ENCODE data around the gene PRKD3.
"Not testable (repeated sequence)": the region's sequence is repeated elsewhere in the genome, so short reads cannot be mapped to it uniquely, and the experiment has no call there.

Gene PRKD3

DNA sequence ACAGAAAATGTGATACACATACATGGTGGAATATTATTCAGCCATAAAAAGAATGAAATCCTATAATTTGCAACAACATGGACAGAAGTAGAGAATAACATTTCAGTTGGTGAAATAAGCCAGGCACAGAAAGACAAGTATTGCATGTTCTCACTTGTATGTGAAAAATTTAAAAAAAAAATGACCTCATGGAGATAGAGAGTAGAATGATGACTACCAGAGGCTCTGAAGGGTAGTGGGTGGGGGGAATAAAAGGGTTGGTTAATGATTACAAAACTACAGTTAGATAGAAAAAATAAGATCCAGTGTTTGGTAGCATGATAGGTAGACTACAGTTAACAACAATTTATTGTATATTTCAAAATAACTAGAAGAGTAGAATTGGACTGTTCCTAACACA is 24.5 kb downstream of the PRKD3 start:
- H3K27me3 ChIP-seq (ENCODE audit: insufficient read depth, low read length, poor library complexity) = no peaks in the 10 kb centered on the region
- no peak for DNase-seq
- peaks cover 97% of the 10 kb centered on the region for H3K79me2 ChIP-seq (ENCODE audit: insufficient read depth, low read length)
- no peak overlapping the region for H3K27ac ChIP-seq (ENCODE audit: low read length)
- H4K20me1 ChIP-seq (ENCODE audit: insufficient read depth, low read length) = peaks cover 38% of the 10 kb centered on the region
- H3K4me2 ChIP-seq (ENCODE audit: insufficient read depth, low read length) = no peak overlapping the region
- H3K36me3 ChIP-seq (ENCODE audit: insufficient read depth, low read length) = peaks cover 10% of the 10 kb centered on the region; the same call in 1 of the 2 replicates
- no peak overlapping the region for H3K9ac ChIP-seq (ENCODE audit: low read depth, low read length)
- no peak for ATAC-seq (ENCODE audit: insufficient read depth, low read depth)
- no peak overlapping the region for H2AFZ ChIP-seq (ENCODE audit: low read depth, low read length)
- TF ChIP-seq, protein P1, sequence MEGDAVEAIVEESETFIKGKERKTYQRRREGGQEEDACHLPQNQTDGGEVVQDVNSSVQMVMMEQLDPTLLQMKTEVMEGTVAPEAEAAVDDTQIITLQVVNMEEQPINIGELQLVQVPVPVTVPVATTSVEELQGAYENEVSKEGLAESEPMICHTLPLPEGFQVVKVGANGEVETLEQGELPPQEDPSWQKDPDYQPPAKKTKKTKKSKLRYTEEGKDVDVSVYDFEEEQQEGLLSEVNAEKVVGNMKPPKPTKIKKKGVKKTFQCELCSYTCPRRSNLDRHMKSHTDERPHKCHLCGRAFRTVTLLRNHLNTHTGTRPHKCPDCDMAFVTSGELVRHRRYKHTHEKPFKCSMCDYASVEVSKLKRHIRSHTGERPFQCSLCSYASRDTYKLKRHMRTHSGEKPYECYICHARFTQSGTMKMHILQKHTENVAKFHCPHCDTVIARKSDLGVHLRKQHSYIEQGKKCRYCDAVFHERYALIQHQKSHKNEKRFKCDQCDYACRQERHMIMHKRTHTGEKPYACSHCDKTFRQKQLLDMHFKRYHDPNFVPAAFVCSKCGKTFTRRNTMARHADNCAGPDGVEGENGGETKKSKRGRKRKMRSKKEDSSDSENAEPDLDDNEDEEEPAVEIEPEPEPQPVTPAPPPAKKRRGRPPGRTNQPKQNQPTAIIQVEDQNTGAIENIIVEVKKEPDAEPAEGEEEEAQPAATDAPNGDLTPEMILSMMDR (IDR thresholded peaks at IDR 0.05; ENCODE audit: borderline replicate concordance, extremely low read depth, low read length, poor library complexity, severe bottlenecking) = no peak
- TF ChIP-seq EZH2 (IDR thresholded peaks at IDR 0.05; ENCODE audit: borderline replicate concordance, low read depth, low read length, severe bottlenecking) = no peak
- no peaks in the 10 kb centered on the region for H3K4me1 ChIP-seq (ENCODE audit: insufficient read depth, low read length)
- H3K4me3 ChIP-seq (ENCODE audit: low read depth in 1 of 2, low read length in 2 of 2) = no peak overlapping the region
- H3K9me3 ChIP-seq (ENCODE audit: insufficient read depth, low read length, severe bottlenecking) = peaks cover 2% of the 10 kb centered on the region

DNA sequence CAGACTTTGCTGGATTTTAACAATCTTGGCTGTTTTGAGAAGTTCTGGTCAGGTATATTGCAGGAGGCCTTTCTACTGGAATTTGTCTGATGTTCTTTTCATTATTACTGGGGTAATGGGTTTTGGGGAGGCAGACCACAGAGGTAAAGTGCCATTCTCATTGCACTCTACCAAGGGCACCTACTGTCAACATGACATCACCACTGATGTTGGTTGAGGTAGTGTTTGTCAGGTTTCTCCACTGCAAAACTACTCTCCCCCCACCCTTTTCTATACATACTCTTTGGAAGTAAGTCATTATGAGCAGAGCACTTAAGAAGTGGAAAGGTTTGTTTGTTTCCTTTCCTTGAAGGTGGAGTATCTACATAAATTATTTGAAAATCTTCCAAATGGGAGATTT is 27.0 kb downstream of the PRKD3 start:
- ATAC-seq (ENCODE audit: insufficient read depth, low read depth) = no peak
- H4K20me1 ChIP-seq (ENCODE audit: insufficient read depth, low read length) = peaks cover 29% of the 10 kb centered on the region

DNA sequence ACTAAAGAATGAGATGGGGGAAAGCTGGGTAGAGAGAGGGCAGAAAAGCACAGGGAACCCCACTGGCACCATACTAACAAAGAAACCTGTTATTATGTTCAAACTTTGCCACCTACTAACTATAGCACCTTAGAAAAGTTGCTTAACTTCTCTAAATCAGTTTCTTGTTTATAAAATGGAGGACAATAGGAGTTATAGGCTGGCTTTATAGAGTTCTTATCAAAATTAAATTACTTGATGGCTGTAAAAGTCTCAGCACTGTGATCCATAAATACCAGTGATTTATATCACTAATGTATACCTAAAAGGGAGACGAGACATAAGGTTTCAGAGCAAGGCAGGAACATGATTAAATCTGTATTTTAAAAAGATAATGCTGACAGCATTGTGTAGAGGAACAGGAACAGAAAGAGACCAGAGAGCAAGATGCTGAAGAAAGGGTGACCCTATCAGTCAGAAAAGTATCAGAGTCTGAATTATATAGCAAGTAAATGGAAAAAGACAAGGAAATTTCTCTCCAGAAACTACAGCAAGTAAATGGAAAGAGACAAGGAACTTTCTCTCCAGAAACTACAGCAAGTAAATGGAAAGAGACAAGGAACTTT is 29.1 kb downstream of the PRKD3 start:
- no peaks in the 10 kb centered on the region for H3K9me3 ChIP-seq (ENCODE audit: insufficient read depth, low read length, severe bottlenecking)
- H3K9ac ChIP-seq (ENCODE audit: low read depth, low read length) = no peak overlapping the region
- ATAC-seq (ENCODE audit: insufficient read depth, low read depth) (no peak), DNase-seq (no peak)
- peaks cover 31% of the 10 kb centered on the region for H3K36me3 ChIP-seq (ENCODE audit: insufficient read depth, low read length)
- TF ChIP-seq EZH2 (IDR thresholded peaks at IDR 0.05; ENCODE audit: borderline replicate concordance, low read depth, low read length, severe bottlenecking) = no peak
- TF ChIP-seq, protein P1 (IDR thresholded peaks at IDR 0.05; ENCODE audit: borderline replicate concordance, extremely low read depth, low read length, poor library complexity, severe bottlenecking) = no peak
- no peak overlapping the region for H3K4me2 ChIP-seq (ENCODE audit: insufficient read depth, low read length)
- H3K4me1 ChIP-seq (ENCODE audit: insufficient read depth, low read length) = no peaks in the 10 kb centered on the region
- peaks cover 81% of the 10 kb centered on the region for H3K79me2 ChIP-seq (ENCODE audit: insufficient read depth, low read length)
- H3K27ac ChIP-seq (ENCODE audit: low read length) = no peak overlapping the region
- no peak overlapping the region for H3K4me3 ChIP-seq (ENCODE audit: low read depth in 1 of 2, low read length in 2 of 2)
- no peaks in the 10 kb centered on the region for H3K27me3 ChIP-seq (ENCODE audit: insufficient read depth, low read length, poor library complexity)
- peaks cover 19% of the 10 kb centered on the region; the same call in 1 of the 2 replicates for H4K20me1 ChIP-seq (ENCODE audit: insufficient read depth, low read length)
- no peak overlapping the region for H2AFZ ChIP-seq (ENCODE audit: low read depth, low read length)

More for the DNA sequence above, 27.0 kb downstream of the PRKD3 start:
- H3K27ac ChIP-seq (ENCODE audit: low read length) = no peak overlapping the region
- H3K27me3 ChIP-seq (ENCODE audit: insufficient read depth, low read length, poor library complexity) = no peaks in the 10 kb centered on the region
- TF ChIP-seq, protein P1 (IDR thresholded peaks at IDR 0.05; ENCODE audit: borderline replicate concordance, extremely low read depth, low read length, poor library complexity, severe bottlenecking) = no peak
- no peak for TF ChIP-seq EZH2 (IDR thresholded peaks at IDR 0.05; ENCODE audit: borderline replicate concordance, low read depth, low read length, severe bottlenecking)
- peaks cover 13% of the 10 kb centered on the region for H3K36me3 ChIP-seq (ENCODE audit: insufficient read depth, low read length)
- H2AFZ ChIP-seq (ENCODE audit: low read depth, low read length) = no peak overlapping the region
- H3K4me3 ChIP-seq (ENCODE audit: low read depth in 1 of 2, low read length in 2 of 2) = no peak overlapping the region
- no peak overlapping the region for H3K4me2 ChIP-seq (ENCODE audit: insufficient read depth, low read length)
- no peaks in the 10 kb centered on the region for H3K9me3 ChIP-seq (ENCODE audit: insufficient read depth, low read length, severe bottlenecking)
- H3K79me2 ChIP-seq (ENCODE audit: insufficient read depth, low read length) = peaks cover 96% of the 10 kb centered on the region
- H3K9ac ChIP-seq (ENCODE audit: low read depth, low read length) = no peak overlapping the region
- no peaks in the 10 kb centered on the region for H3K4me1 ChIP-seq (ENCODE audit: insufficient read depth, low read length)
- DNase-seq = no peak

DNA sequence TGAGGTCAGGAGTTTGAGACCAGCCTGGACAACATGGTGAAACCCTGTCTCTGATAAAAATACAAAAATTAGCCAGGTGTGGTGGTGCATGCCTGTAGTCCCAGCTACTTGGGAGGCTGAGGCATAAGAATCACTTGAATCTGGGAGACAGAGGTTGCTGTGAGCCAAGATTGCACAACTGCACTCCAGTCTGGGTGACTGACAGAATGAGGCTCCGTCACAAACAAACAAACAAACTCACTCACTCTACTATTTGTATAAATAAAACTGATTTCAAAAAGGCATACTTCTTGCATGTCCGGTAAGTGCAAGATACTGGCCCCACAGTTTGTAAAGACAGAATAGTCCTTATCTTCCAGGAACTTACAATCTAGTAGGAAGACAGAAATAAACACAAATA is 29.8 kb downstream of the PRKD3 start:
- Histone ChIP-seq H3K36me3 (ENCODE audit: insufficient read depth, low read length) (peaks cover 38% of the 10 kb centered on the region), H4K20me1 (ENCODE audit: insufficient read depth, low read length) (peaks cover 18% of the 10 kb centered on the region; the same call in 1 of the 2 replicates), H3K79me2 (ENCODE audit: insufficient read depth, low read length) (peaks cover 73% of the 10 kb centered on the region)
- not testable (repeated sequence) for ATAC-seq (ENCODE audit: insufficient read depth, low read depth); H3K4me1 ChIP-seq (ENCODE audit: insufficient read depth, low read length); H3K9me3 ChIP-seq (ENCODE audit: insufficient read depth, low read length, severe bottlenecking); H3K4me2 ChIP-seq (ENCODE audit: insufficient read depth, low read length); DNase-seq; H3K4me3 ChIP-seq (ENCODE audit: low read depth in 1 of 2, low read length in 2 of 2); H3K9ac ChIP-seq (ENCODE audit: low read depth, low read length); H2AFZ ChIP-seq (ENCODE audit: low read depth, low read length); H3K27ac ChIP-seq (ENCODE audit: low read length); H3K27me3 ChIP-seq (ENCODE audit: insufficient read depth, low read length, poor library complexity)

Data from DND-41 (cell line).